ENCODE measurements around the gene PLD3. TPM values are rescaled to one million over a fixed set of nuclear protein-coding genes. Genes with fewer than 3 reads are reported as not detected.
A peak's percentile ranks its signal among the peaks of the same experiment; 100 is the strongest.

Gene PLD3
- total and polyA plus RNA-seq, 4 donors, result 205 to 407 (median 238) TPM

- no peak for DNase-seq
- Histone ChIP-seq H3K9ac (ENCODE audit: insufficient read depth in 1 of 2, low read length in 2 of 2) (no peak overlapping the region), H3K4me3 (no peak overlapping the region), H3K9me3 (ENCODE audit: control insufficient read depth in 4 of 4, insufficient read depth in 3 of 4, low read length in 3 of 4) (no peaks in the 10 kb centered on the region), H3K27ac (ENCODE audit: low read depth in 1 of 2, low read length in 1 of 2) (no peak overlapping the region), H3K36me3 (ENCODE audit: control insufficient read depth in 4 of 4, insufficient read depth in 4 of 4, low read length in 4 of 4) (no peaks in the 10 kb centered on the region), H3K4me1 (ENCODE audit: control insufficient read depth in 5 of 5, insufficient read depth in 5 of 5, low read length in 5 of 5) (peaks cover 0 to 8% (median 0%) of the 10 kb centered on the region in 5 donors), H3K27me3 (ENCODE audit: control insufficient read depth in 3 of 3, insufficient read depth in 3 of 3, low read length in 2 of 3) (no peaks in the 10 kb centered on the region)
- 96 to 97% methylated on average over 33 of the region's 33 CpGs for WGBS, 2 donors
- ATAC-seq (ENCODE audit: insufficient read depth, low FRiP score), result no peak
- TF ChIP-seq CTCF (IDR thresholded peaks at IDR 0.05; ENCODE audit: control extremely low read depth, extremely low read depth), result no peak
Observed at GRCh38 chr19:40389404-40390083, 41.0 kb downstream of the PLD3 start.

- no peak within 1 kb of the TSS for H3K27ac ChIP-seq (ENCODE audit: low read depth in 1 of 2, low read length in 1 of 2)
- H3K4me3 ChIP-seq, result no peak within 1 kb of the TSS
- 81 to 84% methylated on average over 10 of the region's 10 CpGs for WGBS, 2 donors
- H3K4me1 ChIP-seq (ENCODE audit: control insufficient read depth in 5 of 5, insufficient read depth in 5 of 5, low read length in 5 of 5), result peaks cover 0 to 8% (median 0%) of the 10 kb centered on the region in 5 donors
- DNase-seq, result no peak
- H3K9me3 ChIP-seq (ENCODE audit: control insufficient read depth in 4 of 4, insufficient read depth in 3 of 4, low read length in 3 of 4), result no peaks in the 10 kb centered on the region
- H3K36me3 ChIP-seq (ENCODE audit: control insufficient read depth in 4 of 4, insufficient read depth in 4 of 4, low read length in 4 of 4), result no peaks in the 10 kb centered on the region
- no peak for ATAC-seq (ENCODE audit: insufficient read depth, low FRiP score)
- no peak for TF ChIP-seq CTCF (IDR thresholded peaks at IDR 0.05; ENCODE audit: control extremely low read depth, extremely low read depth)
- H3K27me3 ChIP-seq (ENCODE audit: control insufficient read depth in 3 of 3, insufficient read depth in 3 of 3, low read length in 2 of 3), result no peaks in the 10 kb centered on the region
- no peak within 1 kb of the TSS for H3K9ac ChIP-seq (ENCODE audit: insufficient read depth in 1 of 2, low read length in 2 of 2)
Observed at GRCh38 chr19:40390084-40390742, 41.7 kb downstream of the PLD3 start, which contains the start of gene HIPK4. HIPK4 (minus strand) TSS chr19:40390181; CDS start chr19:40389902, 279 bp downstream.

- 76% methylated on average over 8 of the region's 8 CpGs for WGBS, 2 donors
- H3K9me3 ChIP-seq (ENCODE audit: control insufficient read depth in 4 of 4, insufficient read depth in 3 of 4, low read length in 3 of 4), result no peaks in the 10 kb centered on the region
- H3K4me1 ChIP-seq (ENCODE audit: control insufficient read depth in 5 of 5, insufficient read depth in 5 of 5, low read length in 5 of 5), result peaks cover 0 to 8% (median 0%) of the 10 kb centered on the region in 5 donors
- no peak for DNase-seq
- peak overlapping the region in 1 of 2 donors; percentile 53 for H3K27ac ChIP-seq (ENCODE audit: low read depth in 1 of 2, low read length in 1 of 2)
- no peaks in the 10 kb centered on the region for H3K27me3 ChIP-seq (ENCODE audit: control insufficient read depth in 3 of 3, insufficient read depth in 3 of 3, low read length in 2 of 3)
- ATAC-seq (ENCODE audit: insufficient read depth, low FRiP score), result no peak
- peaks cover 0 to 6% (median 0%) of the 10 kb centered on the region in 4 donors for H3K36me3 ChIP-seq (ENCODE audit: control insufficient read depth in 4 of 4, insufficient read depth in 4 of 4, low read length in 4 of 4)
- H3K9ac ChIP-seq (ENCODE audit: insufficient read depth in 1 of 2, low read length in 2 of 2), result no peak overlapping the region
- no peak overlapping the region for H3K4me3 ChIP-seq
- no peak for TF ChIP-seq CTCF (IDR thresholded peaks at IDR 0.05; ENCODE audit: control extremely low read depth, extremely low read depth)
Observed at GRCh38 chr19:40392123-40392522, 43.6 kb downstream of the PLD3 start.
